Memory B cell (primary cell): ENCODE data around the gene DAB1.
A peak's percentile ranks its signal among the peaks of the same experiment; 100 is the strongest.

Experiments used
- ATAC-seq: fragments of 150-1000 bp; cut with Tn5 transposase; 2 replicates; pipeline ENCODE4 v1.10.0; 2021; ENCODE audit warnings: low read depth, mild to moderate bottlenecking, moderate library complexity
- DNase-seq, 2 donors: peaks; one replicate each; pipeline ENCODE4 v3.0.0; 2022; ENCODE audit warnings: low spot score in 2 of 2
- H3K27ac Mint-ChIP-seq: one replicate; pipeline ENCODE4 v1.8.0; 2022; ENCODE audit warnings: mild to moderate bottlenecking, moderate library complexity, mixed read lengths
- H3K27me3 Mint-ChIP-seq: one replicate; pipeline ENCODE4 v1.8.0; 2022; ENCODE audit warnings: mixed read lengths
- H3K36me3 Mint-ChIP-seq: one replicate; pipeline ENCODE4 v1.8.0; 2022; ENCODE audit warnings: mild to moderate bottlenecking, mixed read lengths
- H3K4me1 Mint-ChIP-seq: one replicate; pipeline ENCODE4 v1.8.0; 2022; ENCODE audit warnings: mixed read lengths
- H3K4me3 Mint-ChIP-seq: one replicate; pipeline ENCODE4 v1.8.0; 2022; ENCODE audit warnings: mild to moderate bottlenecking, moderate library complexity, mixed read lengths
- H3K9me3 Mint-ChIP-seq: one replicate; pipeline ENCODE4 v1.8.0; 2022; ENCODE audit warnings: mixed read lengths

DAB1 gene

GRCh38 chr1:57309630-57310029, 114.2 kb downstream of the DAB1 start:
- H3K27me3 Mint-ChIP-seq = peaks cover 4% of the 10 kb centered on the region
- peaks cover 10% of the 10 kb centered on the region for H3K4me1 Mint-ChIP-seq
- DNase-seq (no peak), ATAC-seq (no peak)
- H3K9me3 Mint-ChIP-seq = peaks cover 5% of the 10 kb centered on the region
- no peak overlapping the region for H3K27ac Mint-ChIP-seq
- H3K4me3 Mint-ChIP-seq = no peak overlapping the region
- no peaks in the 10 kb centered on the region for H3K36me3 Mint-ChIP-seq

- Mint-ChIP-seq H3K9me3 (peaks cover 5% of the 10 kb centered on the region), H3K36me3 (no peaks in the 10 kb centered on the region), H3K27me3 (peaks cover 8% of the 10 kb centered on the region), H3K27ac (peak overlapping the region; percentile 2), H3K4me1 (peaks cover 10% of the 10 kb centered on the region), H3K4me3 (peak overlapping the region; percentile 14)
- DNase-seq = no peak
- peak; percentile 71 for ATAC-seq
Observed at GRCh38 chr1:57307392-57308170, 116.3 kb downstream of the DAB1 start.

- peaks cover 7% of the 10 kb centered on the region for H3K9me3 Mint-ChIP-seq
- DNase-seq = no peak
- H3K27ac Mint-ChIP-seq = no peak overlapping the region
- H3K36me3 Mint-ChIP-seq = no peaks in the 10 kb centered on the region
- H3K4me1 Mint-ChIP-seq = peaks cover 6% of the 10 kb centered on the region
- no peak overlapping the region for H3K4me3 Mint-ChIP-seq
- no peak for ATAC-seq
- peaks cover 6% of the 10 kb centered on the region for H3K27me3 Mint-ChIP-seq
Observed at GRCh38 chr1:57304591-57304990, 119.3 kb downstream of the DAB1 start.

GRCh38 chr1:57302812-57303596, 120.9 kb downstream of the DAB1 start:
- DNase-seq = no peak
- peaks cover 6% of the 10 kb centered on the region for H3K4me1 Mint-ChIP-seq
- H3K27me3 Mint-ChIP-seq = peaks cover 6% of the 10 kb centered on the region
- peaks cover 7% of the 10 kb centered on the region for H3K9me3 Mint-ChIP-seq
- no peak overlapping the region for H3K27ac Mint-ChIP-seq
- ATAC-seq = no peak
- H3K4me3 Mint-ChIP-seq = no peak overlapping the region
- no peaks in the 10 kb centered on the region for H3K36me3 Mint-ChIP-seq

GRCh38 chr1:57300186-57300585, 123.7 kb downstream of the DAB1 start:
- H3K4me3 Mint-ChIP-seq = no peak overlapping the region

GRCh38 chr1:57296726-57297250, 127.1 kb downstream of the DAB1 start:
- no peak overlapping the region for H3K27ac Mint-ChIP-seq
- H3K4me1 Mint-ChIP-seq = no peaks in the 10 kb centered on the region
- H3K9me3 Mint-ChIP-seq = peaks cover 2% of the 10 kb centered on the region
- H3K27me3 Mint-ChIP-seq = no peaks in the 10 kb centered on the region
- ATAC-seq (no peak), DNase-seq (no peak)
- H3K36me3 Mint-ChIP-seq = no peaks in the 10 kb centered on the region
- H3K4me3 Mint-ChIP-seq = no peak overlapping the region

More at GRCh38 chr1:57300186-57300585, 123.7 kb downstream of the DAB1 start:
- Mint-ChIP-seq H3K4me1 (no peaks in the 10 kb centered on the region), H3K27me3 (peaks cover 6% of the 10 kb centered on the region), H3K9me3 (peaks cover 2% of the 10 kb centered on the region), H3K27ac (no peak overlapping the region), H3K36me3 (no peaks in the 10 kb centered on the region)
- ATAC-seq = no peak
- DNase-seq = no peak

- Mint-ChIP-seq H3K27me3 (peaks cover 2% of the 10 kb centered on the region), H3K9me3 (peaks cover 2% of the 10 kb centered on the region), H3K4me3 (no peak overlapping the region), H3K27ac (no peak overlapping the region), H3K36me3 (no peaks in the 10 kb centered on the region), H3K4me1 (no peaks in the 10 kb centered on the region)
- DNase-seq (no peak), ATAC-seq (no peak)
Observed at GRCh38 chr1:57295326-57295725, 128.5 kb downstream of the DAB1 start.

GRCh38 chr1:57294177-57294576, 129.7 kb downstream of the DAB1 start:
- no peaks in the 10 kb centered on the region for H3K9me3 Mint-ChIP-seq
- ATAC-seq (no peak), DNase-seq (no peak)
- no peaks in the 10 kb centered on the region for H3K36me3 Mint-ChIP-seq
- H3K27ac Mint-ChIP-seq = no peak overlapping the region
- H3K4me1 Mint-ChIP-seq = no peaks in the 10 kb centered on the region
- H3K4me3 Mint-ChIP-seq = no peak overlapping the region
- peaks cover 5% of the 10 kb centered on the region for H3K27me3 Mint-ChIP-seq

- Mint-ChIP-seq H3K27me3 (peaks cover 8% of the 10 kb centered on the region), H3K36me3 (no peaks in the 10 kb centered on the region), H3K27ac (no peak overlapping the region), H3K4me3 (no peak overlapping the region), H3K9me3 (no peaks in the 10 kb centered on the region), H3K4me1 (no peaks in the 10 kb centered on the region)
- DNase-seq (no peak), ATAC-seq (no peak)
Observed at GRCh38 chr1:57293214-57293613, 130.6 kb downstream of the DAB1 start.

GRCh38 chr1:57289781-57290180, 134.1 kb downstream of the DAB1 start:
- no peaks in the 10 kb centered on the region for H3K4me1 Mint-ChIP-seq
- ATAC-seq = no peak
- H3K4me3 Mint-ChIP-seq = no peak overlapping the region
- DNase-seq = no peak
- H3K27ac Mint-ChIP-seq = no peak overlapping the region
- no peaks in the 10 kb centered on the region for H3K9me3 Mint-ChIP-seq
- H3K27me3 Mint-ChIP-seq = peaks cover 9% of the 10 kb centered on the region
- H3K36me3 Mint-ChIP-seq = no peaks in the 10 kb centered on the region

- ATAC-seq (no peak), DNase-seq (no peak)
- H3K27me3 Mint-ChIP-seq = peaks cover 7% of the 10 kb centered on the region
- no peaks in the 10 kb centered on the region for H3K4me1 Mint-ChIP-seq
- H3K4me3 Mint-ChIP-seq = no peak overlapping the region
- H3K36me3 Mint-ChIP-seq = no peaks in the 10 kb centered on the region
- H3K27ac Mint-ChIP-seq = no peak overlapping the region
- H3K9me3 Mint-ChIP-seq = no peaks in the 10 kb centered on the region
Observed at GRCh38 chr1:57285992-57286391, 137.9 kb downstream of the DAB1 start.

GRCh38 chr1:57282411-57282810, 141.4 kb downstream of the DAB1 start:
- DNase-seq (no peak), ATAC-seq (no peak)
- no peak overlapping the region for H3K27ac Mint-ChIP-seq
- H3K4me3 Mint-ChIP-seq = no peak overlapping the region
- H3K4me1 Mint-ChIP-seq = no peaks in the 10 kb centered on the region
- H3K27me3 Mint-ChIP-seq = peaks cover 6% of the 10 kb centered on the region
- H3K36me3 Mint-ChIP-seq = no peaks in the 10 kb centered on the region
- no peaks in the 10 kb centered on the region for H3K9me3 Mint-ChIP-seq

GRCh38 chr1:57281324-57281723, 142.5 kb downstream of the DAB1 start:
- no peaks in the 10 kb centered on the region for H3K9me3 Mint-ChIP-seq
- no peak overlapping the region for H3K27ac Mint-ChIP-seq
- H3K4me3 Mint-ChIP-seq = no peak overlapping the region
- ATAC-seq (no peak), DNase-seq (no peak)
- H3K27me3 Mint-ChIP-seq = peaks cover 6% of the 10 kb centered on the region
- H3K36me3 Mint-ChIP-seq = no peaks in the 10 kb centered on the region
- H3K4me1 Mint-ChIP-seq = no peaks in the 10 kb centered on the region

- Mint-ChIP-seq H3K36me3 (no peaks in the 10 kb centered on the region), H3K4me3 (no peak overlapping the region), H3K9me3 (no peaks in the 10 kb centered on the region), H3K27me3 (peaks cover 6% of the 10 kb centered on the region), H3K4me1 (peaks cover 3% of the 10 kb centered on the region), H3K27ac (no peak overlapping the region)
- ATAC-seq = no peak
- no peak for DNase-seq
Observed at GRCh38 chr1:57279909-57280666, 143.8 kb downstream of the DAB1 start.
